Lower lobe of right lung (tissue), 2 donors: ENCODE measurements around the gene FOXK2. TPM values are rescaled to one million over a fixed set of nuclear protein-coding genes. Genes with fewer than 3 reads are reported as not detected.

Experiments
- ATAC-seq, 2 donors: fragments of 200-7000 bp; cut with Tn5 transposase; one replicate each; pipeline ENCODE4 v1.9.1; 2020 to 2022; ENCODE audit warnings: mild to moderate bottlenecking in 2 of 2, moderate library complexity in 2 of 2
- DNase-seq: peaks from one replicate; pipeline ENCODE4 v3.0.0-alpha.2; 2020
- H3K27ac ChIP-seq: fragments of 200-600 bp; one replicate; pipeline ENCODE4 v1.8.0; 2022
- H3K27me3 ChIP-seq: fragments of 200-600 bp; one replicate; pipeline ENCODE4 v1.8.0; 2022; ENCODE audit warnings: low read depth
- H3K36me3 ChIP-seq: fragments of 200-600 bp; one replicate; pipeline ENCODE4 v1.8.0; 2022; ENCODE audit warnings: mild to moderate bottlenecking
- H3K4me1 ChIP-seq: fragments of 200-600 bp; one replicate; pipeline ENCODE4 v1.8.0; 2022
- H3K4me3 ChIP-seq: fragments of 200-600 bp; one replicate; pipeline ENCODE4 v1.8.0; 2022; ENCODE audit warnings: mild to moderate bottlenecking
- H3K9me3 ChIP-seq: fragments of 200-600 bp; one replicate; pipeline ENCODE4 v1.8.0; 2022
- intact Hi-C: fragments of 100-400 bp; cut with DNase I; formaldehyde crosslinking; loops from one replicate; pipeline ENCODE4 v1.11.0; 2022
- total RNA-seq: library from RNA; stranded (reverse); fragmentation: NEBNext Ultra II Directional; extraction: Animal tissue kit (Norgen Biotek cat#: 25700); gene quantifications from one replicate; pipeline ENCODE4 v1.2.1, GENCODE V29; 2021
- TF ChIP-seq, protein P1 (sequence below): fragments of 200-600 bp; IDR thresholded peaks from one replicate; pipeline ENCODE4 v1.8.0; 2022; ENCODE audit warnings: antibody characterized with exemption, mild to moderate bottlenecking
- donor health status: DM: no; HTN: yes; CAD: no; lungs with severe emphysema.

Gene FOXK2
- total RNA-seq, 1 donor from 2014 or later = 60.1 TPM

DNA sequence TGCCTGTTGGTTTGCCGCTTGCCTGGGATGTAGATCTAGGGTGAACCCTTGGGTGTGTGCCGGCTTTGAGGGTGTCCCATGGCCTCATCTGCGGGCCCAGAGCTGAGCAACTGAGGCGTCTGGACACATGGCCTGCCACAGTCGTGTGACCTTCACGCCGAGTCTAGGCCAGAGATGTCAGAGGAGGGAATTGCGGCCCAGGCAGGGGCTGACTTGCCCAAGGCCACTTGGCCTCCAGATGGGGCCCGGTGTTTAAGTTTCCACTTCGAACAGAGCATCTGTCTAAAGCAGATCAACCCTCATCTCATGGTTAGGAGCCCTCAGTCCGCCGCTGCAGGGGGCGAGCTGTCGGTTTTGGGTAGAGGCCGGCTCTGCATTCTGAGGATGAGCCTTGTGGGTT, 28.0 kb upstream of the FOXK2 start:
- intact Hi-C loops = no loop called here
- Histone ChIP-seq H3K4me3 (no peak overlapping the region), H3K27ac (no peak overlapping the region), H3K36me3 (peaks cover 19% of the 10 kb centered on the region), H3K9me3 (no peaks in the 10 kb centered on the region), H3K4me1 (peaks cover 15% of the 10 kb centered on the region), H3K27me3 (no peaks in the 10 kb centered on the region)
- DNase-seq (no peak), ATAC-seq (no peak)
- TF ChIP-seq, protein P1, sequence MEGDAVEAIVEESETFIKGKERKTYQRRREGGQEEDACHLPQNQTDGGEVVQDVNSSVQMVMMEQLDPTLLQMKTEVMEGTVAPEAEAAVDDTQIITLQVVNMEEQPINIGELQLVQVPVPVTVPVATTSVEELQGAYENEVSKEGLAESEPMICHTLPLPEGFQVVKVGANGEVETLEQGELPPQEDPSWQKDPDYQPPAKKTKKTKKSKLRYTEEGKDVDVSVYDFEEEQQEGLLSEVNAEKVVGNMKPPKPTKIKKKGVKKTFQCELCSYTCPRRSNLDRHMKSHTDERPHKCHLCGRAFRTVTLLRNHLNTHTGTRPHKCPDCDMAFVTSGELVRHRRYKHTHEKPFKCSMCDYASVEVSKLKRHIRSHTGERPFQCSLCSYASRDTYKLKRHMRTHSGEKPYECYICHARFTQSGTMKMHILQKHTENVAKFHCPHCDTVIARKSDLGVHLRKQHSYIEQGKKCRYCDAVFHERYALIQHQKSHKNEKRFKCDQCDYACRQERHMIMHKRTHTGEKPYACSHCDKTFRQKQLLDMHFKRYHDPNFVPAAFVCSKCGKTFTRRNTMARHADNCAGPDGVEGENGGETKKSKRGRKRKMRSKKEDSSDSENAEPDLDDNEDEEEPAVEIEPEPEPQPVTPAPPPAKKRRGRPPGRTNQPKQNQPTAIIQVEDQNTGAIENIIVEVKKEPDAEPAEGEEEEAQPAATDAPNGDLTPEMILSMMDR = no peak

DNA sequence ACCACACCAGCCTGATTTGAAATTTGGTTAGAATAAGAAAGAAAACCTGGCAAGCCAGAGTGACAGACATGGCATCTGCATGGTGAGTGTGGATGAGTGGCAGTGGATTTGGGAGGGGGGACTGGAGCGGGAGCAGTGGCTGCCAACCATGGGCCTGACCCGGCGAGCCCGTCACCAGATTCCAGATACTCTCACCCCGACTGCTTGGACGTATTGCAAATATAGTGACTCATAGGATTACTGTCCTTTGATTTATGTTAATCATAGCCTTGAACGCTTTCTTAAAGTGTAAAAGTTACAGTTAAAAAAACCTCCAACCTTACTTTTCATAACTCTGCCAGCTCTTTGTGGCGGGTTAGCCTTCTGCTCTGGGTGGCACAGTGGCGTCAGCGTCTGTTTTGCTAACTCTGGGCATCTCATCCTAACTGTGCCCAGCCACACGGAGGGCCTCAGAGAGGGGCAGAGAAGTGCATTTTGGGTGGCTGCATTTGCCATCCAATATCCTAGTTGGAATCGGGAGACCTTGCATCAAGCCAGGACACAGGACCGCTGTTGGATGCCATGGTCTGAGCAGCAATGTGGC, 26.8 kb upstream of the FOXK2 start:
- Histone ChIP-seq H3K9me3 (no peaks in the 10 kb centered on the region), H3K4me3 (no peak overlapping the region), H3K4me1 (peaks cover 21% of the 10 kb centered on the region), H3K36me3 (peaks cover 8% of the 10 kb centered on the region), H3K27ac (no peak overlapping the region), H3K27me3 (no peaks in the 10 kb centered on the region)
- intact Hi-C loops = no loop called here
- TF ChIP-seq, protein P1 = no peak
- ATAC-seq (no peak), DNase-seq (no peak)

DNA sequence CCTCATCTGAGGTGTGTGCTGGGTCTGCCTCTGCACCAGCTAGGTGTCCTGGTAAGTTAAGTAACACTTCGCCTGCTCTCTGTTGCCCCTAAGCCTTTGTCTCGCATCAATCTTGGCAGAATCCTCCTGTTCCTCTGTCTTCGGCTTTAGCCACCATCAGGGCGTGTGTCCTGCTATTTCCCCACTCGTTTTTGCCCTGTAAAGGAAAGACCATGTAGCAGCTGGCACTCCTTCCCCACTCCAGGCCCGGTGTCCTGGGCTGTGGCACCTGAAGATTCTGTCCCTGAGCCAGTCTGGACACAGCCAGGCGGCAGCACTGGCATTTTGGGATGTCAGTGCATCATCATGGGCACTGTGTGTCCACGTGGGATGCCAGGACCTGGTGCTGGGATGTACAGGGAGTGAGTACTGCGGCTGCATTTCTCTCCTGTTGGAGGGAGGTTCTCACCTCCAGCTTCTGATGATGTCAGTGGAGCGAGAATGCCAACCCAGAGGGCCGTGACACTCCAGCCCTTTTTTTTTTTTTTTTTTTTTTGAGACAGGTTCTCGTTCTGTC, 26.2 kb upstream of the FOXK2 start:
- Histone ChIP-seq H3K4me1 (peaks cover 27% of the 10 kb centered on the region), H3K27me3 (no peaks in the 10 kb centered on the region), H3K9me3 (no peaks in the 10 kb centered on the region), H3K4me3 (no peak overlapping the region), H3K27ac (no peak overlapping the region), H3K36me3 (peaks cover 6% of the 10 kb centered on the region)
- DNase-seq (no peak), ATAC-seq (no peak)
- intact Hi-C loops = no loop called here
- TF ChIP-seq, protein P1 = no peak

DNA sequence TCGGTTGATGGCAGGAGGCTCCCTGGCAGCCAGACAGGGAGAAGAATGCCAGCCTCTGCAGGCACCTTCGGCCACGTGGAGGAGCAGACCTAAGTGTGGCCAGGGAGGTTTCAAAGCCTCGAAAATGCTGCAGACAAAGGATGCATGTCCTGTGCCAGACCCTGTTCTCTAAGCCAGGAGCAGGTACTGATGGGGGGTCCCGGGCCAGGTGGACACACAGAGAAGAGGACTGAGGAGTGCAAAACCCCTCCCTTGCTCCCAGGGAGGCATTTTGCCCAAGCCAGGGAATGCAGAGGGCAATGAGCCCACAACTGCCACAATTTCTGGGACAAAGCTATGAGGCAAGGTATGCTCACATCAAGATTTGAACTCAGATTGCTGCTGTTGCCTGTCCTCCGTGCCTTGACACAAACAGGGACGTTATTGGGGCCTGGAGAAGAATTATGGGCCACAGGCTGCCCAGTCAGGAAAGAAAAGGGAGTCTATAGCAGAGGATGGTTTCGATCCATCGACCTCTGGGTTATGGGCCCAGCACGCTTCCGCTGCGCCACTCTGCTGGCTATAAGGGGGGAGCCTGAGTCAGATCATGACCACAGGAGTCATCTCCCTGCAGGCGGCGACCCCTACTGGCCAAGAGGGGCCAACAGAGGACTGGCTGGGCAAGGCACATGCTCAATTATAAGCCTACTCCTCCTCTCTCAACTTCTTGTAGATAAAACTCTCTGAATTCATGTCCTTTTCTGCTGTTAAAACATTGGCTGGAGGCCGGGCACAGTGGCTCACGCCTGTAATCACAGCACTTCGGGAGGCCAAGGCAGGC, 25.1 kb upstream of the FOXK2 start:
- Histone ChIP-seq H3K9me3 (no peaks in the 10 kb centered on the region), H3K27ac (peak overlapping the region; percentile 64), H3K4me1 (peaks cover 29% of the 10 kb centered on the region), H3K4me3 (peak overlapping the region; percentile 20), H3K27me3 (no peaks in the 10 kb centered on the region), H3K36me3 (no peaks in the 10 kb centered on the region)
- DNase-seq (peak; percentile 87), ATAC-seq (peak; percentile 83 to 85)
- TF ChIP-seq, protein P1 = peak; percentile 93
- intact Hi-C loops = no loop called here

DNA sequence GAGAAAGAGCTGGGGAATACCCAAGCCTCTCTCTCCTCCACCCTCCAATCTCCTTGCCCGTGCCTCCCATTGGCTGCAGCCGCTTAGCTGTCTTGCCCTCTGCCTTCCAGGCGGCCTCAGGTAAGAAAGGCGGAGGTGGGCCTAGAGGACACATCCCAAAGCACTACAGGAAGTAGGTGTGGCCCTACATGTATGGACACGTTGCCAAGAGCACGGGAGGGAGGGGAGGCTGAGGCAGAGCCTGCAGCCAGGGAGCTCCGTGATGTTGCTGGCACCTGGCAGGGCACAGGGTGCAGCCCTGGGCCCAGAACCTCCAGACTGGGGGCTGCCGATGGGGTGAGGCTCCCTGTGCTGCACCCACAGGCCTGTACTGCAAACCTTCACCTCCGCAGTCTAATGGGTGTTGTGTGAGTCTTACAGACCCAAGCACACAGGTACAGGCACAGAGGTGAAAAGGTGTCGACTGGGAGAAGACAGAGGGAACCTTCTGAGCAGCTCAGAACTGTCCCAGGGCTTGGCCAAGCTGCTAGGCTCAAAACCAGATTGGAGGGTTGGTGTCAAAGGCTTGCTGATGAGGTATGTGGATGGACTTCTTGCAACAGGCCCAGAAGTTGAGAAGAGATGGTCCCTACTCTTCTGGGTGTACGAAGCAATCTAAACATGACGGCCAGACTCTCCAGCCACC, 23.5 kb upstream of the FOXK2 start:
- intact Hi-C loops = no loop called here
- H3K27ac ChIP-seq = peak overlapping the region; percentile 87
- H3K4me3 ChIP-seq = peak overlapping the region; percentile 75
- no peaks in the 10 kb centered on the region for H3K9me3 ChIP-seq
- no peaks in the 10 kb centered on the region for H3K36me3 ChIP-seq
- no peaks in the 10 kb centered on the region for H3K27me3 ChIP-seq
- DNase-seq (no peak), ATAC-seq (no peak)
- peaks cover 29% of the 10 kb centered on the region for H3K4me1 ChIP-seq
- TF ChIP-seq, protein P1 = no peak
